ENCODE results near the gene TTLL11. TPM values are rescaled to one million over a fixed set of nuclear protein-coding genes. Genes with fewer than 3 reads are reported as not detected.

TTLL11 gene
- total RNA-seq, 1 donor from 2014 or later, result 23.9 TPM

DNA sequence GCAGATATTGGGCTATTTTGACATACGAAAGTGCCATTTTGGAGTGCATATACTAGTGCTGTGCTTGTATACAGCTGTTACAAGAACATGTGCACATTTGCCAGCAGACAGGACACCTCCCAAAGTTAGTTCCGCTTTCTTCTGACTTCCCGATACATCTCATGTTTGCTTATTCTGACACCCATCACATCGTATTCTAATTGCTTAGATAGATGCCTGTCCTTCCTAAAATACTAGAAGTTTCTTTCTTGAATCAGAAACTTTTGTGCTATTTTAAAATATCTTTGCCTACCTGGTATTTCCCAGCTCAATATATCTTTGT, 177.8 kb downstream of the TTLL11 start:
- Mint-ChIP-seq H3K4me3 (ENCODE audit: unreplicated experiment) (no peak overlapping the region), H3K4me1 (ENCODE audit: low read depth, unreplicated experiment) (peaks cover 4% of the 10 kb centered on the region), H3K9me3 (ENCODE audit: unreplicated experiment) (peaks cover 1% of the 10 kb centered on the region), H3K36me3 (ENCODE audit: unreplicated experiment) (no peaks in the 10 kb centered on the region), H3K27me3 (ENCODE audit: unreplicated experiment) (no peaks in the 10 kb centered on the region), H3K27ac (ENCODE audit: unreplicated experiment) (no peak overlapping the region)
- no peak for DNase-seq
- TF ChIP-seq, protein P1, sequence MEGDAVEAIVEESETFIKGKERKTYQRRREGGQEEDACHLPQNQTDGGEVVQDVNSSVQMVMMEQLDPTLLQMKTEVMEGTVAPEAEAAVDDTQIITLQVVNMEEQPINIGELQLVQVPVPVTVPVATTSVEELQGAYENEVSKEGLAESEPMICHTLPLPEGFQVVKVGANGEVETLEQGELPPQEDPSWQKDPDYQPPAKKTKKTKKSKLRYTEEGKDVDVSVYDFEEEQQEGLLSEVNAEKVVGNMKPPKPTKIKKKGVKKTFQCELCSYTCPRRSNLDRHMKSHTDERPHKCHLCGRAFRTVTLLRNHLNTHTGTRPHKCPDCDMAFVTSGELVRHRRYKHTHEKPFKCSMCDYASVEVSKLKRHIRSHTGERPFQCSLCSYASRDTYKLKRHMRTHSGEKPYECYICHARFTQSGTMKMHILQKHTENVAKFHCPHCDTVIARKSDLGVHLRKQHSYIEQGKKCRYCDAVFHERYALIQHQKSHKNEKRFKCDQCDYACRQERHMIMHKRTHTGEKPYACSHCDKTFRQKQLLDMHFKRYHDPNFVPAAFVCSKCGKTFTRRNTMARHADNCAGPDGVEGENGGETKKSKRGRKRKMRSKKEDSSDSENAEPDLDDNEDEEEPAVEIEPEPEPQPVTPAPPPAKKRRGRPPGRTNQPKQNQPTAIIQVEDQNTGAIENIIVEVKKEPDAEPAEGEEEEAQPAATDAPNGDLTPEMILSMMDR (IDR thresholded peaks at IDR 0.05; ENCODE audit: partially characterized antibody, unreplicated experiment), result no peak

DNA sequence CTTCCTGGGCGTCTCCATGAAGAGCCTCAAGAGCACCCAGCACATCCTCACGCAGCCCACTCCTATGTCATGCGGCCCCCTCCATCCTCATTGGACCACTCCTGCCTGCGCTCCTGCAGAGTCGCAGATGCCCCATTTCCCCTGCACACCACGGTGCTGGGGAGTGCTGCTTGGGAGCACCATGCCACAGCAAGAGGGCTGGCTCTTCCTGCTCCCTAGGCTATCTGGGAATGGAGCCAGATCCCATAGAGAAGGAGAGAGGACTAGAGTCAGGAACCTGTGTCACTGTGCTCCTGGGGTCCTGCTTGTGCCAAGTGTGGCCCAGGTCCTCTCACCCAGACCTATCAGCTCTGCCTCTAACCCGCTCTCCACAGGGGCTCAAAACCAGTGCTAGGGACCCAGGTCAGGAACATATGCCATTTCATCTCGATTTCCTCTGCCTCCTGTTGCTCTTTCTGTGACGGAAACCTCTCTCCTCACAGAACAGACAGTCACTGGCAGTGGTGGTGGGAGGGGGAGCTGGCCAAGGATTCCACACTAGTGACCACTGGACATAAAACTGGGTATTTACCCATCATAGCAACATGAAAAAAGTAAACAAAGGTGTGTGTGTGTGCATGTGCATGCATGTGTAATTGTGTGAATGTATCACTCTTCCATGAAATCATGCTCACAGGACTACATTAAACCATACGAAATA, 178.4 kb downstream of the TTLL11 start:
- H3K4me3 Mint-ChIP-seq (ENCODE audit: unreplicated experiment), result no peak overlapping the region
- H3K27ac Mint-ChIP-seq (ENCODE audit: unreplicated experiment), result no peak overlapping the region
- peaks cover 4% of the 10 kb centered on the region for H3K4me1 Mint-ChIP-seq (ENCODE audit: low read depth, unreplicated experiment)
- H3K9me3 Mint-ChIP-seq (ENCODE audit: unreplicated experiment), result peaks cover 1% of the 10 kb centered on the region
- TF ChIP-seq, protein P1 (IDR thresholded peaks at IDR 0.05; ENCODE audit: partially characterized antibody, unreplicated experiment), result no peak
- no peaks in the 10 kb centered on the region for H3K36me3 Mint-ChIP-seq (ENCODE audit: unreplicated experiment)
- no peak for DNase-seq
- no peaks in the 10 kb centered on the region for H3K27me3 Mint-ChIP-seq (ENCODE audit: unreplicated experiment)

DNA sequence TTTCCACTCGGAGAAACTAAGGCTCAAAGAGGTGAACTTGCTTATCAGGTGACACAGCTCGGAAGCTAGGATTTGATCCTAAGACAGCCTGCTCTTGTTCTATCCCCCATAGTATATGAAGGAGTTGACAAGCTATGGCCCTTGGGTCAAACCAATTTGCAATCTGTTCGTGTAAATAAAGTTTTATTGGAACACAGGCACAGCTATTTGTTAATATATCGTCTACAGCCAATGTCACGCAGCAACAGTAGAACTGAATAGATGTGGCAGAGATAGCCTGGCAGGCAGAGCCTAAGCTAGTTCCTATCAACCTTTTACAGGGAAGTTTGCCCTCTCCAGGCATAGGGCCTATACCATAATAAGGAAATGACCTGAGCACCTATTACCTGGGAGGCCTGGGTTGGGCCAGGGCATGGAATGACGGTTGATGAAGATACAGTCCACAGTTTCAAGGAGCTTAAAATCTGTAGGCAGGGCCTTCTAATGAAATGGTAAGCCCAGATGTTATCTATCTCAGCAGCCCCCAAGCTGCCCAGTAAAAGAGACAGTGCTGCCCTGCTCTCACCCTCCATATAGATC, 179.0 kb downstream of the TTLL11 start:
- no peak overlapping the region for H3K27ac Mint-ChIP-seq (ENCODE audit: unreplicated experiment)
- no peak overlapping the region for H3K4me3 Mint-ChIP-seq (ENCODE audit: unreplicated experiment)
- peaks cover 1% of the 10 kb centered on the region for H3K9me3 Mint-ChIP-seq (ENCODE audit: unreplicated experiment)
- TF ChIP-seq, protein P1 (IDR thresholded peaks at IDR 0.05; ENCODE audit: partially characterized antibody, unreplicated experiment), result no peak
- H3K36me3 Mint-ChIP-seq (ENCODE audit: unreplicated experiment), result no peaks in the 10 kb centered on the region
- H3K4me1 Mint-ChIP-seq (ENCODE audit: low read depth, unreplicated experiment), result peaks cover 4% of the 10 kb centered on the region
- DNase-seq, result no peak
- H3K27me3 Mint-ChIP-seq (ENCODE audit: unreplicated experiment), result no peaks in the 10 kb centered on the region

DNA sequence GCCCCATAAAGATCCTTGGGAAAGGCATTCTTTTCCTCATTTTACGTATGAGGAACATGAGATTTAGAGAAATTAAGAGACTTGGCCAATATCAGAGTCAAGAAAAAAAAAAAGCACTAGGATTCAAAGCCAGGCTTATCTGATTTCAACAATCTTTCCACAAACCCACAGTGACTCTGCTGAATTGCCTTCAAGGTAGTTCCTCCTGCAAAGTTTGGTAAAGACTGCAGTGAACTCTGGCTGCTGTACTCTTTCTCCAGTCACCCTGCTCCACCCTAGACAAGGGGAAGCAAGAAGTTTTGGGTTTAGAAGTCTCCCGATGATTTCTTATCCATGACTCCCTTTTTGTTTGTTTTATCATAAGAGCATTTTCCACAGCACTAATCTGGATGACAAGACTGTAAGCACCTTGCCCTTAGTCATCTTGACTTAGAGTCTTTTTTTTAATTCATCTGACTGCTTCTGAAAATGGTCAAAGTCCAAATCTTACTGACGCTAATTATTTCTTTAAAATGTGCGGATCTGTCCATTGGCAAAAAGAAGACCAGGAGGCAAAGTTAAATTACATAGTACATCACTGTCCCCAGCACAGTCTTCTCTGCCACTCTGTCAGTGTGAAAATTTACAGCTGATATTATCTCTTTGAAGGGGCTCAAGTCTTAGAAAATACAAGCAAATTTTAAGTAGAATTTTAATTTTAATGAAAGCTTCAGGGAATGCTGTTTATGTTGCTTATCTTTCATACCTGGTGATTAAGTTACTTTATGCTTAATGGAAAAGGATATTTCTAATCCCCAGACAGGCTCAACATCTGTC, 180.1 kb downstream of the TTLL11 start:
- TF ChIP-seq, protein P1 (IDR thresholded peaks at IDR 0.05; ENCODE audit: partially characterized antibody, unreplicated experiment), result no peak
- DNase-seq, result no peak
- H3K36me3 Mint-ChIP-seq (ENCODE audit: unreplicated experiment), result no peaks in the 10 kb centered on the region
- peaks cover 1% of the 10 kb centered on the region for H3K9me3 Mint-ChIP-seq (ENCODE audit: unreplicated experiment)
- no peak overlapping the region for H3K27ac Mint-ChIP-seq (ENCODE audit: unreplicated experiment)
- H3K4me1 Mint-ChIP-seq (ENCODE audit: low read depth, unreplicated experiment), result peaks cover 2% of the 10 kb centered on the region
- H3K4me3 Mint-ChIP-seq (ENCODE audit: unreplicated experiment), result no peak overlapping the region
- peaks cover 2% of the 10 kb centered on the region for H3K27me3 Mint-ChIP-seq (ENCODE audit: unreplicated experiment)

Data from glutamatergic neuron (in vitro differentiated cells).